OCI-LY3 (cell line): Measurements from ENCODE around the gene HSPA9.

ENCODE experiments used
- EZH2phosphoT487 ChIP-seq: fragments of 200-600 bp; shearing (Covaris generic); IDR thresholded peaks from 2 replicates; pipeline ENCODE4 v1.6.1; 2018; ENCODE audit warnings: antibody characterized with exemption, mixed run types, low read depth
- TF ChIP-seq, protein P1 (sequence below): fragments of 200-600, 300-600 bp; sonication (generic); IDR thresholded peaks from 2 replicates; pipeline ENCODE4 v1.5.1; 2014; ENCODE audit warnings: antibody characterized with exemption, low read length, low read depth

DNA sequence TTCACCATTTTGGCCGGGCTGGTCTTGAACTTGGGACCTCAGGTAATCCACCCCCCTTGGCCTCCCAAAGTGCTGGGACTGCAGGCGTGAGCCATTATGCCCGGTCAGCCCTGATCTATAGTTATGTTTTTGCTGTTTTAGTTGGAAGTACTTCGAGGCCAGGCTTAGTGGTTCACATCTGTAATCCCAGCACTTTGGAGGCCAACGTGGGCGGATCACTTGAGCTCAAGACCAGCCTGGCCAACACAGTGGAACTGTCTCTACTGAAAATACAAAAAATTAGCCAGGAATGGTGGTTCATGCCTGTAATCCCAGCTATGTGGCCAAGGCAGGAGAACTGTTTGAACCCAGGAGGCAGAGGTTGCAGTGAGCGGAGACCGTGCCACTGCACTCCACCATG lies 2.0 kb downstream of the HSPA9 start:
- TF ChIP-seq, protein P1, sequence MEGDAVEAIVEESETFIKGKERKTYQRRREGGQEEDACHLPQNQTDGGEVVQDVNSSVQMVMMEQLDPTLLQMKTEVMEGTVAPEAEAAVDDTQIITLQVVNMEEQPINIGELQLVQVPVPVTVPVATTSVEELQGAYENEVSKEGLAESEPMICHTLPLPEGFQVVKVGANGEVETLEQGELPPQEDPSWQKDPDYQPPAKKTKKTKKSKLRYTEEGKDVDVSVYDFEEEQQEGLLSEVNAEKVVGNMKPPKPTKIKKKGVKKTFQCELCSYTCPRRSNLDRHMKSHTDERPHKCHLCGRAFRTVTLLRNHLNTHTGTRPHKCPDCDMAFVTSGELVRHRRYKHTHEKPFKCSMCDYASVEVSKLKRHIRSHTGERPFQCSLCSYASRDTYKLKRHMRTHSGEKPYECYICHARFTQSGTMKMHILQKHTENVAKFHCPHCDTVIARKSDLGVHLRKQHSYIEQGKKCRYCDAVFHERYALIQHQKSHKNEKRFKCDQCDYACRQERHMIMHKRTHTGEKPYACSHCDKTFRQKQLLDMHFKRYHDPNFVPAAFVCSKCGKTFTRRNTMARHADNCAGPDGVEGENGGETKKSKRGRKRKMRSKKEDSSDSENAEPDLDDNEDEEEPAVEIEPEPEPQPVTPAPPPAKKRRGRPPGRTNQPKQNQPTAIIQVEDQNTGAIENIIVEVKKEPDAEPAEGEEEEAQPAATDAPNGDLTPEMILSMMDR = no peak
- TF ChIP-seq EZH2phosphoT487 = no peak
